Testis (tissue), 2 donors: ENCODE data around the gene URGCP.

Experiments used
- CTCF ChIP-seq, 3 experiments: fragments of 450-650 bp in 2 of 3; fragments of 200-600 bp in 1 of 3; sonication (generic) in 1 of 3; IDR thresholded peaks; one replicate each; pipeline ENCODE4 v1.5.1; 2016 to 2019; ENCODE audit warnings: antibody characterized with exemption in 3 of 3, mild to moderate bottlenecking in 2 of 3, moderate library complexity in 1 of 3
- POLR2A ChIP-seq: fragments of 450-650 bp; IDR thresholded peaks from one replicate; pipeline ENCODE4 v1.6.1; 2017; ENCODE audit warnings: antibody characterized with exemption, mild to moderate bottlenecking, moderate library complexity

DNA sequence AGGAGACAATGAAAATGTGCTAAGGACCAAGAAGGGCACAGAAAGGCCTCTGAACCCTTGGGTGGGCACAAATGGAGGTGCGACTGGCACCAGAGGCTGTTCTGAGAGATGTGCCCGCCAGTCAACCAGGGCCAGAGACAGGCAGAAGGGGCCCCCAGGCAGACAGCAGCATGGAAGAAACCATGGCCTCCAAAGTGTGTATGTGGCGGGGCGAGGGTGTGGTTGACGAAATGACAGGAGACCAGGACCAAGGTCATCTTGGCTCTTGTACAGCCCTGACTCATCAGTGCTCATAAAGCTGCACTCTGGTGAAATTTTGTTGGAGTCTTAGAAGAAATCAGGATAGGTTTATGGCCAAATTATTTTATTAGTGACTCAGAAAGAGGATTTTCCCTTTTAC lies 33.1 kb downstream of the URGCP start:
- TF ChIP-seq CTCF (IDR thresholded peaks at IDR 0.05) = no peak
- TF ChIP-seq POLR2A = no peak
